Adrenal gland (tissue), 12 donors: ENCODE results near the gene MCTP2. TPM values are rescaled to one million over a fixed set of nuclear protein-coding genes. Genes with fewer than 3 reads are reported as not detected.

Source experiments
- DNase-seq, 7 donors: peaks; one replicate each; pipeline ENCODE4 v3.0.0-alpha.2; 2019 to 2020
- H3K27ac ChIP-seq, 5 donors: fragments of 200-600 bp; sonication (generic) in 4 of 5; 1 replicate in 3 of 5; 2 replicates in 2 of 5; pipeline versions ENCODE4 v1.5.1 to v1.8.0; 2016 to 2020; ENCODE audit warnings: mild to moderate bottlenecking in 1 of 5
- H3K27me3 ChIP-seq: fragments of 200-600 bp; 2 replicates; pipeline ENCODE4 v1.8.0; 2021
- H3K36me3 ChIP-seq, 2 donors: fragments of 200-600 bp; replicated peaks in 1 of 2; 1 replicate in 1 of 2; 2 replicates in 1 of 2; pipeline versions ENCODE4 v1.5.1 to v1.8.0; 2018 to 2022
- H3K4me1 ChIP-seq, 2 donors: fragments of 200-600 bp; replicated peaks in 1 of 2; 1 replicate in 1 of 2; 2 replicates in 1 of 2; pipeline versions ENCODE4 v1.5.1 to v1.8.0; 2018 to 2021
- H3K4me3 ChIP-seq, 4 donors: fragments of 200-600 bp; sonication (generic) in 3 of 4; one replicate each; pipeline ENCODE4 v1.5.1; 2016 to 2018
- H3K9me3 ChIP-seq, 3 donors: fragments of 200-600 bp; sonication (generic) in 1 of 3; replicated peaks in 1 of 3; 1 replicate in 2 of 3; 2 replicates in 1 of 3; pipeline versions ENCODE4 v1.5.1 to v1.8.0; 2016 to 2021
- POLR2A ChIP-seq, 2 donors: fragments of 450-650 bp; IDR thresholded peaks; one replicate each; pipeline ENCODE4 v1.6.1; 2017; ENCODE audit warnings: antibody characterized with exemption in 2 of 2, mild to moderate bottlenecking in 2 of 2, moderate library complexity in 1 of 2
- WGBS, 4 donors: extraction: QIAGEN DNeasy Blood & Tissue Kit in 2 of 4; methylation state at CpG; one replicate each; pipeline versions ENCODE4 v1.1.5 to v1.1.7; 2013 to 2017; 5-methylcytosine and 5-hydroxymethylcytosine counted together
- intact Hi-C, 2 donors: fragments of 100-400 bp; cut with DNase I; formaldehyde crosslinking; loops; one replicate each; pipeline versions ENCODE4 v1.14.1 to v1.15.0; 2022 to 2023
- polyA plus RNA-seq, 3 donors: library from polyadenylated mRNA; stranded (reverse); fragments of 200-250 nt in 2 of 3; fragments of 350-450 nt in 1 of 3; fragmentation: Illumina TruSeq in 1 of 3; extraction: RNeasy Lipid Tissue Mini Kit (QIAGEN cat#74804) in 1 of 3; gene quantifications; one replicate each; pipeline ENCODE4 v1.2.3, GENCODE V29; 2013 to 2014
- total RNA-seq, 9 donors: library from RNA; depleted of rRNA in 4 of 9; stranded (reverse); fragments of >200 nt in 4 of 9; fragments of 120-200 nt in 1 of 9; fragmentation: NEBNext Ultra II Directional in 1 of 9; extraction: Animal tissue kit (Norgen Biotek cat#: 25700) in 1 of 9; gene quantifications; one replicate each; pipeline versions ENCODE4 v1.1.0 to v1.2.4, GENCODE V29; 2013 to 2023
- TF ChIP-seq, protein P1 (sequence below), 6 experiments: fragments of 450-650 bp in 4 of 6; fragments of 200-600 bp in 2 of 6; sonication (generic) in 1 of 6; IDR thresholded peaks; 1 replicate in 5 of 6; 2 replicates in 1 of 6; pipeline versions ENCODE4 v1.5.1 to v1.8.0; 2016 to 2021; ENCODE audit warnings: antibody characterized with exemption in 6 of 6, mild to moderate bottlenecking in 2 of 6, moderate library complexity in 1 of 6
- donor health status: healthy with polysubstance abuse.
- donor health status: Bipolar disorder and iron deficiency.
- donor health status: DM: yes; HTN: yes; CAD: no.
- donor health status: DM: no; HTN: no; CAD: no.
- donor health status: DM: no; HTN: no; CAD: no.
- donor health status: DM: yes; HTN: yes; CAD: no.

The MCTP2 gene
- total and polyA plus RNA-seq, 12 donors: 2.7 to 21.3 (median 14.4) TPM

DNA sequence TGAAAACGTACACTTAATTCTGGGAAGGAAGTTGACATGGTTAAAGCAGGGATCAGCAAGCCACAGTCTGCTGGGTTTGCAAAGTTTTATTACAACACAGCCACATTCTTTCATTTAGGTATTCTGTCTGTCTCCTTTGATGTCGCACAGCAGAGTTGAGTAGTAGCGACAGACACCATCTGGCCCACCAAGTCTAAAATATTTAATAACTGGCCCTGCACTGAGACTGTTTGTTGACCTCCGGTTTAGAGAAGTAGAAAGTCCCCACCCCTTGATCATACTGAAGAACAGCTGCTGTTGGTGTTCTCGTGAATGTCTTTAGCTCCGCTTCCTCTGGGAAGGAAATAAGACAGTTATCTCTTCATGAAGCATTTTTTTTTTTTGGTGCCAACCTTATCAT is 66.2 kb downstream of the MCTP2 start:
- Histone ChIP-seq H3K27me3 (no peaks in the 10 kb centered on the region), H3K4me1 (no peaks in the 10 kb centered on the region), H3K27ac (no peak overlapping the region), H3K9me3 (no peaks in the 10 kb centered on the region), H3K36me3 (no peaks in the 10 kb centered on the region), H3K4me3 (no peak overlapping the region)
- intact Hi-C loops: no loop called here
- DNase-seq: no peak
- no peak for TF ChIP-seq POLR2A (IDR thresholded peaks at IDR 0.05)
- TF ChIP-seq, protein P1, sequence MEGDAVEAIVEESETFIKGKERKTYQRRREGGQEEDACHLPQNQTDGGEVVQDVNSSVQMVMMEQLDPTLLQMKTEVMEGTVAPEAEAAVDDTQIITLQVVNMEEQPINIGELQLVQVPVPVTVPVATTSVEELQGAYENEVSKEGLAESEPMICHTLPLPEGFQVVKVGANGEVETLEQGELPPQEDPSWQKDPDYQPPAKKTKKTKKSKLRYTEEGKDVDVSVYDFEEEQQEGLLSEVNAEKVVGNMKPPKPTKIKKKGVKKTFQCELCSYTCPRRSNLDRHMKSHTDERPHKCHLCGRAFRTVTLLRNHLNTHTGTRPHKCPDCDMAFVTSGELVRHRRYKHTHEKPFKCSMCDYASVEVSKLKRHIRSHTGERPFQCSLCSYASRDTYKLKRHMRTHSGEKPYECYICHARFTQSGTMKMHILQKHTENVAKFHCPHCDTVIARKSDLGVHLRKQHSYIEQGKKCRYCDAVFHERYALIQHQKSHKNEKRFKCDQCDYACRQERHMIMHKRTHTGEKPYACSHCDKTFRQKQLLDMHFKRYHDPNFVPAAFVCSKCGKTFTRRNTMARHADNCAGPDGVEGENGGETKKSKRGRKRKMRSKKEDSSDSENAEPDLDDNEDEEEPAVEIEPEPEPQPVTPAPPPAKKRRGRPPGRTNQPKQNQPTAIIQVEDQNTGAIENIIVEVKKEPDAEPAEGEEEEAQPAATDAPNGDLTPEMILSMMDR (IDR thresholded peaks at IDR 0.05): no peak
- 54 to 69% (median 64%) methylated on average over 6 of the region's 6 CpGs for WGBS, 4 donors

DNA sequence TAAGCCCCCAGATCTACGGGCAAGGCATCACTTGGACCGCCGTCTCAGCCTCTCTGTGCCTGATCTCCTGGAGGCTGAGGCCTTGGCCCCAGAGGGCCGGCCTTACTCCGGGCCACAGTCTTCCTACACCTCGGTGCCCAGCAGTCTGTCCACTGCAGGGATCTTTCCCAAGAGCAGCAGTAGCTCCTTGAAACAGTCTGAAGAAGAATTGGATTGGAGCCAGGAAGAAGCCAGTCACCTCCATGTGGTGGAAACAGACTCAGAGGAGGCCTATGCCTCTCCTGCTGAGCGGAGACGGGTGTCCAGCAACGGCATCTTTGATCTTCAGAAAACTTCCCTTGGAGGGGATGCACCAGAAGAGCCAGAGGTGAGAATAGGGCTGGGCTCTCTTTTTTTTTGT is 67.0 kb downstream of the MCTP2 start:
- no peaks in the 10 kb centered on the region for H3K9me3 ChIP-seq
- intact Hi-C loops: no loop called here
- H3K27ac ChIP-seq: no peak overlapping the region
- H3K4me3 ChIP-seq: no peak overlapping the region
- WGBS, 4 donors: 91 to 97% (median 96%) methylated on average over 9 of the region's 9 CpGs
- H3K27me3 ChIP-seq: no peaks in the 10 kb centered on the region
- H3K4me1 ChIP-seq: no peaks in the 10 kb centered on the region
- TF ChIP-seq POLR2A (IDR thresholded peaks at IDR 0.05): no peak
- TF ChIP-seq, protein P1 (IDR thresholded peaks at IDR 0.05): no peak
- no peaks in the 10 kb centered on the region for H3K36me3 ChIP-seq
- no peak for DNase-seq

DNA sequence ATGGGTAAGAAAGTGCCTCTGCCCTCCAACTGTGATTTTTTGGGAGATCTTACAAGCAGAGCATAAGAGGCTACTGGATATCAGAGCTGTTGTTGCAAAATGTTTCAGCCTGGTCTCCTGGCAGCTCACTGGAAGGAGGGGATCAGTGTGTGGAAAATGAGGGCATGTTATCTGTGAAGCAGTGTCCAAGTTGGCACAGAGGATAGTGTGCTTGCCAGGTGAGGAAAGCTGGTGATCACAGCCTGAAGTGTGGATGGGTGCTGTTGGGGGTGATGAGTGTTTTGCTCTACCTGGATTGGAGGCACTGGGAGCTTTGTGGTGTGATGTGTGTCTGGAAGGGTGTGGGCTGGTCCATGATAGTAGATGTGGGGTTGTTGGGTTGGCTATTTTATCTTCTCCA is 69.3 kb downstream of the MCTP2 start:
- no peak for DNase-seq
- TF ChIP-seq POLR2A (IDR thresholded peaks at IDR 0.05): no peak
- TF ChIP-seq, protein P1 (IDR thresholded peaks at IDR 0.05): no peak
- no peak overlapping the region for H3K4me3 ChIP-seq
- H3K27ac ChIP-seq: no peak overlapping the region
- intact Hi-C loops: no loop called here
- H3K36me3 ChIP-seq: no peaks in the 10 kb centered on the region
- no peaks in the 10 kb centered on the region for H3K4me1 ChIP-seq
- H3K9me3 ChIP-seq: no peaks in the 10 kb centered on the region
- H3K27me3 ChIP-seq: no peaks in the 10 kb centered on the region

DNA sequence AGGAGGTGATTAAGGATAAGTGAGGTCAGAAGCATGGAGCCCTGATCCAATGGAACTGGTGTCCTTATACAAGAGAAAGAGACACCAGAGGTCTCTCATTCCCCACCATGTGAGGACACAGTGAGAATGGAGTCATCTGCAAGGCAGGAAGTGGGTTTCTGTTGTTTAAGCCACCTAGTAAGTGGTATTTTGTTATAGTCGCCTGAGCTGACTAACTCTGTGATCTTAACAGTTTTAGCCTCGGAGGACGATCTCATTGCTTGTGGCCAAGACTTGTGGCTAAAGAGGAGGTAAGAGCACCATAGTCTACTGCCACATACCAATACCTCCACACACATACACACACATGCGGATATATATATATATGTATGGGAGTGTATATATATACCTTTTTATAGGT is 73.8 kb downstream of the MCTP2 start:
- Histone ChIP-seq H3K9me3 (no peaks in the 10 kb centered on the region), H3K4me3 (no peak overlapping the region), H3K36me3 (no peaks in the 10 kb centered on the region), H3K27ac (no peak overlapping the region), H3K4me1 (no peaks in the 10 kb centered on the region), H3K27me3 (no peaks in the 10 kb centered on the region)
- no peak for TF ChIP-seq POLR2A (IDR thresholded peaks at IDR 0.05)
- TF ChIP-seq, protein P1 (IDR thresholded peaks at IDR 0.05): no peak
- no peak for DNase-seq
- WGBS, 4 donors: 87 to 95% (median 91%) methylated on average over 4 of the region's 4 CpGs
- intact Hi-C loops: no loop called here
